Measurements from ENCODE around the gene SPOCK1.

- TF ChIP-seq CTCF (IDR thresholded peaks at IDR 0.05): no peak
- TF ChIP-seq MAX (IDR thresholded peaks at IDR 0.05): no peak
- TF ChIP-seq PBX3 (IDR thresholded peaks at IDR 0.05): no peak
- TF ChIP-seq EP300 (IDR thresholded peaks at IDR 0.05): no peak
- TF ChIP-seq REST (IDR thresholded peaks at IDR 0.05): no peak
- TF ChIP-seq TP53 (CRISPR knock-in tag; IDR thresholded peaks at IDR 0.05): no peak
- TF ChIP-seq POLR2A (IDR thresholded peaks at IDR 0.05; ENCODE audit: low read length): no peak
- TF ChIP-seq JUN (IDR thresholded peaks at IDR 0.05): no peak
- TF ChIP-seq CBX8 (IDR thresholded peaks at IDR 0.05): no peak
- TF ChIP-seq JUNB (IDR thresholded peaks at IDR 0.05): no peak
These were observed 282.0 kb downstream of the SPOCK1 start for GRCh38 chr5:137216976-137217598.
